ENCODE measurements around the gene RNLS. TPM values are rescaled to one million over a fixed set of nuclear protein-coding genes. Genes with fewer than 3 reads are reported as not detected.

RNLS gene
- total RNA-seq, 1 experiment from 2014 or later, result not detected

DNA sequence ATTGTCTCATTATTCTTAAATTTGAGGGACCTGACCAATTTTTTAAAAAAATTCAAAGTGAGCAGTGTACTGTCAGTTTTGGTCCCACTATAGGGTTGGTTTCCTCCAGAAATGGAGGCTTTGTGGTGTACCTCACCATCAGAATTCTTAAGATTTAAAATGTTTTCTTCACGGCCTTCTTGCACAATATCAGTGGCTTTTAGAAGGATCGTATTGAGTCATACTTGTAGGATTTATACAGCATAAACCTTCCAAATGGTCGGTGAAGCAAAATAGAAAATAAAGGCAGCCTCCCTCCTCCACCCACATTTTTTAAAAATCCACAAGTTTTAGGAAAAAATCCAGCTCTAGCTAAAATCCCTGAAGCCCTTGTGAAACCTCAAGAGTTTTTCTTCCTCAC, 126.4 kb downstream of the RNLS start:
- no peaks in the 10 kb centered on the region for H4K20me1 ChIP-seq (ENCODE audit: insufficient read depth)
- no peaks in the 10 kb centered on the region for H3K36me3 ChIP-seq (ENCODE audit: control insufficient read depth in 1 of 2, insufficient read depth in 2 of 2, low read length in 2 of 2)
- BruUV-seq (replicated peaks), result no TSS peak
- H3K9ac ChIP-seq (ENCODE audit: low read length), result no peak overlapping the region
- no peaks in the 10 kb centered on the region for H3K4me1 ChIP-seq (ENCODE audit: control insufficient read depth in 1 of 2, insufficient read depth in 2 of 2, low read length in 2 of 2)
- H3K9me3 ChIP-seq (ENCODE audit: control insufficient read depth in 1 of 2, insufficient read depth in 1 of 2, low read depth in 1 of 2, low read length in 2 of 2), result no peaks in the 10 kb centered on the region
- no peaks in the 10 kb centered on the region for H3K27me3 ChIP-seq (ENCODE audit: insufficient read depth, low read length)
- no peak overlapping the region for H3K27ac ChIP-seq (ENCODE audit: low read depth, low read length)
- no peak overlapping the region for H2AFZ ChIP-seq (ENCODE audit: low read depth, low read length, poor library complexity, severe bottlenecking)
- intact Hi-C loops (cut with micrococcal nuclease), result no loop called here
- TF ChIP-seq EGR1 (IDR thresholded peaks at IDR 0.05; ENCODE audit: low read depth), result no peak
- TF ChIP-seq, protein P1, sequence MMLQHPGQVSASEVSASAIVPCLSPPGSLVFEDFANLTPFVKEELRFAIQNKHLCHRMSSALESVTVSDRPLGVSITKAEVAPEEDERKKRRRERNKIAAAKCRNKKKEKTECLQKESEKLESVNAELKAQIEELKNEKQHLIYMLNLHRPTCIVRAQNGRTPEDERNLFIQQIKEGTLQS (IDR thresholded peaks at IDR 0.05), result no peak
- TF ChIP-seq, protein P2, sequence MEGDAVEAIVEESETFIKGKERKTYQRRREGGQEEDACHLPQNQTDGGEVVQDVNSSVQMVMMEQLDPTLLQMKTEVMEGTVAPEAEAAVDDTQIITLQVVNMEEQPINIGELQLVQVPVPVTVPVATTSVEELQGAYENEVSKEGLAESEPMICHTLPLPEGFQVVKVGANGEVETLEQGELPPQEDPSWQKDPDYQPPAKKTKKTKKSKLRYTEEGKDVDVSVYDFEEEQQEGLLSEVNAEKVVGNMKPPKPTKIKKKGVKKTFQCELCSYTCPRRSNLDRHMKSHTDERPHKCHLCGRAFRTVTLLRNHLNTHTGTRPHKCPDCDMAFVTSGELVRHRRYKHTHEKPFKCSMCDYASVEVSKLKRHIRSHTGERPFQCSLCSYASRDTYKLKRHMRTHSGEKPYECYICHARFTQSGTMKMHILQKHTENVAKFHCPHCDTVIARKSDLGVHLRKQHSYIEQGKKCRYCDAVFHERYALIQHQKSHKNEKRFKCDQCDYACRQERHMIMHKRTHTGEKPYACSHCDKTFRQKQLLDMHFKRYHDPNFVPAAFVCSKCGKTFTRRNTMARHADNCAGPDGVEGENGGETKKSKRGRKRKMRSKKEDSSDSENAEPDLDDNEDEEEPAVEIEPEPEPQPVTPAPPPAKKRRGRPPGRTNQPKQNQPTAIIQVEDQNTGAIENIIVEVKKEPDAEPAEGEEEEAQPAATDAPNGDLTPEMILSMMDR (IDR thresholded peaks at IDR 0.05 in 2 of 3, conservative IDR thresholded peaks at IDR 0.05 in 1 of 3; ENCODE audit: borderline replicate concordance in 1 of 3, insufficient read depth in 1 of 3, low read depth in 2 of 3, low read length in 2 of 3), result no peak
- no peak for TF ChIP-seq SRF (IDR thresholded peaks at IDR 0.05; ENCODE audit: low read depth)
- TF ChIP-seq FOSL1 (IDR thresholded peaks at IDR 0.05; ENCODE audit: low read depth), result no peak
- TF ChIP-seq SIN3A (IDR thresholded peaks at IDR 0.05; ENCODE audit: low read depth), result no peak
- no peak for TF ChIP-seq YY1 (IDR thresholded peaks at IDR 0.05; ENCODE audit: extremely low read depth, insufficient replicate concordance, low read depth, low read length)
- TF ChIP-seq EZH2 (IDR thresholded peaks at IDR 0.05), result no peak
- TF ChIP-seq RAD21 (IDR thresholded peaks at IDR 0.05; ENCODE audit: low read depth), result no peak
- TF ChIP-seq ELF1 (IDR thresholded peaks at IDR 0.05; ENCODE audit: borderline replicate concordance, low read depth), result no peak
- no peak for TF ChIP-seq ZNF274 (IDR thresholded peaks at IDR 0.05; ENCODE audit: low read depth, low read length)
- TF ChIP-seq TCF7L2 (IDR thresholded peaks at IDR 0.05; ENCODE audit: borderline replicate concordance, extremely low read depth, insufficient read depth, insufficient read length), result no peak
- H3K4me3 ChIP-seq (replicated peaks in 1 of 2; ENCODE audit: low read depth in 1 of 2, low read length in 2 of 2), result no peak overlapping the region
- no peak overlapping the region for H3K4me2 ChIP-seq (ENCODE audit: low read length)
- no peaks in the 10 kb centered on the region for H3K79me2 ChIP-seq (ENCODE audit: insufficient read depth, low read length)
- no peaks in the 10 kb centered on the region for H3K9me2 ChIP-seq (ENCODE audit: insufficient read depth)
- DNase-seq (ENCODE audit: low read depth, low spot score), result no peak
- CTCF ChIA-PET, result no interaction called here
- RAD21 ChIA-PET (ENCODE audit: low non-redundant PET in 1 of 2, low total read pairs in 2 of 2, uncharacterized antibody in 2 of 2, unreplicated experiment in 2 of 2), result no interaction called here
- POLR2A ChIA-PET, result no interaction called here
- no peak for ATAC-seq

Measured in HCT116 (cell line).